Measurements from ENCODE around the gene AGBL1.

Gene AGBL1

DNA sequence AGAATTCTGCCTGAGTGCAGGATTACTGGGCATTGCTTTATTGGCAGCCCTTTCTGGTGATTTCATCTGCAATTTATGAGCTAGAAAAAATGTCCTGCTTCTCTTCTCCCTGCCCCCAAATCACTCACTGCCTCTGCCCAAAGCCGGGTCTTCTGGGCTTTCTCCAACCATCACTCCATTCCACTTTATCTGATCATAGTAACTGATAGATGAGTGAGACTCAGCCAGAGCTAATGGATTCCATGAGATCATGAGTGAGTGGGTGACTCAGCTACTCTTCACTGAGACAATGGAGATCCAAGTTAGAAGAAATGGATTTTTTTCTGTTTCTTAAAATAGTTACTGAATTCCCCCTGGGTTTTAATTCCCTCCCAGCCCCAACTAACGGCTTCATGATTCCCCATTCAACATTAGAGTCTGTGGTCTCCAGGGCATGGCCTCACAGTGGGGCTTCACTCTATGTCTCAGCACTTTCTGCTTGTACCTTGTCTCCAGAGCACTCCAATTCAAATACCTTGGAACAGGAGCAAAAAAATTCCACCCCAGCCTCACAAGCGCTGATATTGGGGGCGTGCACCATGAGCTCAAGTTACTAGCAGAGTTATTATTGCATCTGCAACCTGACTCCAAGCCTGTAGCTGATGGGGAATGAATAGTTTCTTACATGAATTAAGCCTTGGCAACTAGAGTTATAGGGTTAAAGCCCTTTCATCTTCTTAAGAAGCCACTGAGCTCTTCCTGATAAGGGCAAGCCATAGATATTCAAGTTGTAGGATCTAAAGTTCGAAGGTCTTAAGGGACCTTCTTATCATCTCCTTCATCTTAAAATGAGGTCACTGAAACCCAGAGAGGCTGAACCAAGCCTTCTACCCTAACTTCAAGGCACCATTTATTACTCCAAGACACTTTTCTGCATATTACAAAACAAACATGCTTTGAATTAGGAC lies 85.9 kb downstream of the AGBL1 start:
- DNase-seq = no peak

DNA sequence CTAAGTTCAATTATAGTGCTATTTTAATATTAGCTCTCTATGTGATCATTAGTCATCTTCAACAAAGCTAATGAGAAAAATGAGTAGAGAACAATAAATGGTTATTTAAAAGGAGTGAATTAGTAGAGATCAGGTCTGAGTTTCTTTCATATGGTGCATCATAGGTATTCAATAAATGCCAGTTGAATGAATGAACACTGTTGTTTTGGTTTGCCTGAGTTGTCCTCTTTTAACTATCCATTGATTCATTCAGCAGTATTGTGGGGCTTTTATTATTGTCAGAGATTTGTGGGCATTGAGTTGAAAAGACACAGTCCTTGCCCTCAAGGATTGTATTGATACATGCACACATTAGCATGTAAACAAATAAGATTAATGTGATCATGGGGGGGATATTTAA lies 88.2 kb downstream of the AGBL1 start:
- DNase-seq = no peak

DNA sequence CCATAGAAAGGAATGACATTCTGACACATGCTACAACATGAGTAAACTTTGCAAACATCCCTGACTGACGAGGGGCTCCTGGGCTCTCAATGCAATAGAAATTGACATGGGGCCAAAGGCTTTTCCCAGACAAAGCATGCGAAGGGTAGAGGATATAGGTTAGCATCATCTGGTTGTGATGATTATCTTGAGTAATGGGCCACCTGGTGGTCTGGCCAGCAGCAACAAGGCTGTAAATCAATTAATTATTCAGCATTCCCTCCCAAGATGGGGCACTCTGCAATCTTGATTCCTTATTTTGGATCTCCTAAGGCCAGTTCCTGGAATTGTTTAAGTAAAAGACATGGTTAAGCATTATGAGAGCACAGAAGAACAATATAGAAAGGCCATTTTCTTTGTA lies 99.2 kb downstream of the AGBL1 start:
- no peak for DNase-seq

DNA sequence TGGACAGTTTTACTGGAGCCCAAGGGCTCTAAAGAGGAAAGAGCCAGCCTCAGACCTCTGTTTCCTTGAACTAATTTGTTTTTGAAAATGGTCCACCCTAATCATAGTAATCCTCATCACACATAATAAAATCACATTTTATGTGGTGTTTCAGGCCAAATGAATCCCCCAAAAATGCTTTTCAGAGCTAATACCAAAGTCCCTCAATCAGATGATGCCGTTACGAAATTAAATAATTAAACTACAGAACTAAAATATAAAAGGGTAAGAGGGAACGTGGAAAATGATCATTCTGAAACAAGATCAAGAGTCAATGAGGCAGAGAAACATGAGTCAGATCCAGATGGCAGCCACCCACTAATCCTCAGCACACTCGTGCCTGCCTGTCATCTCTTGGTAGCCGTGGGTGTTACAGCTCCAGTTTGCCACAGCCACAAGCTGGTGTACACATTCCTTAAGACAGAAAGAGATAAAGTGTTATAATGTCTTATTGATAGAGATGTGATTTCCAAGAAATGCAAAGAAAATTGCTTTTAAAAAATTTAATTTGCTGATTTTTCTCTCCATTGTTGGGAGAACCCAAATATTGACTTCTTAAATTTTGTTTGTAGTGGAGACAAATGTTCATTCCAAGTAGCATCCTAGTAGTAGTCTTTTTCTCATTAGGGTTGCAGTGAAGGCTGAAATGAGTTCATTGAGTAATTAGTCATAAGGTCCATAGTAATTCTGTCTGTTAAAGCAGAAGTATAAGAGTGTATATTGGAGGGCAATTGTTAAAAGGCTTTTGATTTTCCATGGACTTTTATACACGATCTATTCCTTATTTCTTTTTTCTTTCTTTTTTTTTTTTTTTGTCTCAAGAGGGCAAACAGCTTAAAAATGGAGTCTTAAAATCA lies 104.2 kb downstream of the AGBL1 start:
- peak; percentile 39 to 54 for DNase-seq

DNA sequence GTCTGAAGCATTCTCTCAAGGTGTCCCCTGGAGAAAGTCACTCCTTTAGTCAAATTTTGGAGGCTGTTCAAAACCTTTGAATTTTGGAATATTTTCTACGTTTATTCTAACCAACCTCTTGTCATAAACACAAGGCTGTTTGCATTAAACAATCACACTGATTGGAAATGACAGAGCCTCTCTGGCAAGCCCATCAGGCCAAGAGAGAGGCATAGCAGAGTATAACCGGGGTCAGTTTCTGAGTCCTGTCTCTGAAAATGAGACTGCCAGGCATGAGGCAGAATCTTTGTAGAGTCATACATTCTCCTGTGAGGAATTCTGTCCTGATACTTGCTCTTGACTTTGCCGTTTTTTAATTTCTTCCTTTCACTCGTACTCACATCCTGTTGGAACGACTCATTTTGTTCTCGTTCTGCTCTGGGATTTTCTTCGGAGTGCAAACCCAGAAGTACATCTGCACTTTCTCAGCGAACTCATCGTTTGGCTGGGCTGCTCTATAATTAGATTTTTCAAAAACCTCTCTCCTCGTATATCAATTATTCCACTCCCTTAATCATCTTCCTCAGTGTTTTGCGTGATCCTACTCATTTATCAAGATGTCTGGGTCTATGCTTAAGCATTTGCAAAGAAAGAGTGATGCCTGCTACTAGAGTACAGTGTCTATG lies 114.2 kb downstream of the AGBL1 start:
- no peak for DNase-seq

DNA sequence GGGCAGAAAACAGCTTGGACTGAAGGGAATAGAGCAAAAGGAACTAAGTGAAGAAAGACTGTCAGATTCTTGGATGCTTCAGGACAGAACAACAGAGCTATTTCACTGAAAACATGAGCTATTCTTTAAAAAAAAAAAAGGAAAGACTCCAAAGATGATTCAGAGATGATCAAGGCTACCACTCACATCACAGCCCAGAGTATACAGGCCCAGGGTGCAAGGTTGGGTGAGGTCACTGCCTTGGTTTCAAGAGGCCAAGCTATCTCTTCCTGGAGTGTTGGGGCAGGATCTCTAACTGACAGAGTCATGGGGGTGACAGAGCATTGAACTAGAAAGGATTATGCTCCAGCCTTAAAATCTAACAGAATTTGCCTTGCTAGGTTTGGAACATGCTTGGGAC lies 118.1 kb downstream of the AGBL1 start:
- no peak for DNase-seq

DNA sequence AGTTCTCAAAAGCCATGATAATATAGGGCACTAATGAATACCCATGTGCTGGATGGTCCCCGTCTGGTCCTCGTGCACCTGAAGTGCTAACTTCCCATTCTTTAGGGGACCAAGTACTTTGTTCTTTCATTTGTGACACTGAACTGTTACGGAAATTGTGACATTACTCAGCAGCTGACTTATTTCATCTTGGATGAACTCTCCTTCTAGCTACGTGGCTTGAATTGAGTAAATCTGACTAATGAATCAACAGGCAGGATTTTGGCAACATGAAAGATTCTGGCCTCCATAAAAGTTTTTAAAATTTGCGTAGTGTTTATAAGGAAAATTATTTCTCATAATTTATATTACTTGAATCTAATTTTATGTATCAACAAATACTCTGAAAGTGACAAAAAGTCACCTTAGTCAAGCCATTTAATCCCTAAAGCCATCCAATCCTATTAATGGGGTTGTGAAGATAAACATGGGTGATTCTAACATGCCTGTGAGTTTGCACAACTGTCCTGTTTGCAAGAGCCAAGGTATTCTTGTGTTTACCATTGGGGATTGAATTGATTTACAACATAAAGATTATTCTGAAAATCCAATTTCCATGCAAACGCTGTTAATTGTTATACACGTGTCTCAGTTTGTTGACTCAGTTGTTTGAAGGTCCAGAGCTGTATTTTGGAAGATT lies 119.9 kb downstream of the AGBL1 start:
- DNase-seq = no peak

DNA sequence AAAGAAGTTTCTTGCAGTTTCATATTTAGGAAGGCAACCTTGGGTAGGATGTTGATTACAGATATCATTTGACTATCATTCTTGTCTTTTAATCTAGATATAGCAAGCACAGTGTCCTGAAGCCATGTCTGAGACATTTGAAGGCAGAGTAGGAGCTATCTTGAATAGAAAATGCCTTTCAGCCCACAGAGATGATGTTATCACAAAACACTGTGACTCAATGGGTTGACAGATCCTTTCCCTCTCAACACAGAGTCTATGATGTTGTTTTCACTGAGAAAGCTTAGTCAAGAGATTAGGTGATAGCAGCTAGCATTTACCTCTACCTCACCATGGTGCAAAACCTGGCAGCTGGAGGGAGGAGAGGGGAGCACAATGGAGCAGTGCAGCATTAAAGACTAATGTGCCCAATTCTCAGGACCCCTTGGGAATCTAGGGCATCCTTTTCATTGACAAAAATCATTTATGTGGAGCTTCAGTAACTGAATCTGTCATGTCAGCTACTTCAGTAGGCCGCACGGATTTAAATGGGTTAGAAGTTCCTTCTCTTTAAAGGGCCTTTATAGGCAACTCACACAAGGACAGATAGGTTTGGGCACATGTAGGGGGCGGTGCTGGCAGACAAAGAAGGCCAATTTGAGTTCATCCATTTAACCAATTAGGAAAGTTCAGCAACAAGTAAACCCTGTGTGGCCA lies 121.8 kb downstream of the AGBL1 start:
- DNase-seq = no peak

DNA sequence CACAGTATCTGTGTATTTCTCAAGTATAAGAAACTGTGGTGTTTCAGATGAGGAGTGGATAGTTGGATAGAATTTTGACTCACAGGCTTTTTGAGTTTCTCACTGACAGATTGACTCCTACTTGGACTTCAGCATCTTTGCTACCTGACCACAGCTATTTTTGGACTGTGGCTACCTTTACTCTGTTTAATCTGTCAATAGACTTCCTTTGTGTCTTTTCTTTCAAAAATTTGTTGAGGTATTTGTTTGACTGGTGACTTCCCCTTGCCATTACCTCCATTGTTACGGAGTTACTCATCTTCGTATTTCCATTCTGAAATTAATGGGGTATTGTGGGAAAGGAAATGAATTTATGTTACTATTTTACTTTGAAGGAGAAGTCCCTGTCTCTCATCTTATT lies 123.8 kb downstream of the AGBL1 start:
- no peak for DNase-seq

DNA sequence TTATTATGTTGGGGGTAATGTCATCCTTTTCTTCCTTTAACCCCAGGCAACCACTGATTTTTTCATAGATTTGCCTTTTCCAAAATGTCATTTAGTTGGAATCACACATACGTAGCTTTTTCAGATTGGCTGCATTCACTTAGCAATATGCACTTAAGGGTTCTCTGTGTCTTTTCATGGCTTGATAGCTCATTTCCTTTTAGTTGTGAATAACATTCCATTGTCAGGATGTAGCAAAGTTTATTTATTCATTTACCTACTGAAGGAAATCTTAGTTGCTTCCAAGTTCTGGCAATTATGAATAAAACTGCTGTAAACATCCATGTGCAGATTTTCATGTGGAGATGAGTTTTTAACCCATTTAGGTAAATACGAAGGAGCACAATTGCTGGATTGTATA lies 125.4 kb downstream of the AGBL1 start:
- no peak for DNase-seq

DNA sequence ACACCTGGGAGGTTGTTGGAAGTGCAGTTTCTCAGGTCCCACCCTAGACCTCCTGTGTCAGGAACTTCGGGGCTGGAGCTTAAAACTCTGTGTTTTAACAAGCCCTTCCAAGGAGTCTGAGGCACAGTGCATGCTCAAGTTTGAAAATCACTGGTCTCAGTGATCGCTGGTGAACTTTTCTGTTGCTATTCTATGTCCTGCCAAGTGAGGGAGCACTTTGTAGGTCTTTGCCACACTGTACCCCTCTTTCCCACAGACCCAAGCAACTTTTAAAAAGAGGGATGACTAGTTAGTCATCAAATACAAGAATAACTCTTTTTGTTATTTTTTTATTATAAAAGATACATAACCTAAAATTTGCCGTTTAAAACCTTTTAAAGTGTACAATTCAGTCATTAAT lies 133.7 kb downstream of the AGBL1 start:
- no peak for DNase-seq

DNA sequence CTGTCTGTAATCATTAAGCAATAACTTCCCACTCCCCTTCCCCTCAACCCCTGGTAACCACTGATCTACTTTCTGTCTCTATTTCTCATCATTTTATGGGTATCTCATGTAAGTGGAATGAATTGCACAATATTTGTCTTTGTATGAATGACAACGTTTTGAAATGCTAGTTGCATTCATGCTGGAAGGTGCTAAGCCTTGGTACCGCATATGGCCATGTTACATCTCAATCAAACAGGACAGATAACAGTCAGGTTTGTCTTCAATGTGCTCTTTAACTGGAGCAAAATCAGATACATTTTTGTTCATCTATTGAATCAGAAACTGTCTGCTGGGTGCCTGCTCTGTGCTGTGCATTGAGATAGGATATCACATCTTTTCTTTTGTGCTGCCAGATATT lies 134.2 kb downstream of the AGBL1 start:
- DNase-seq = no peak

DNA sequence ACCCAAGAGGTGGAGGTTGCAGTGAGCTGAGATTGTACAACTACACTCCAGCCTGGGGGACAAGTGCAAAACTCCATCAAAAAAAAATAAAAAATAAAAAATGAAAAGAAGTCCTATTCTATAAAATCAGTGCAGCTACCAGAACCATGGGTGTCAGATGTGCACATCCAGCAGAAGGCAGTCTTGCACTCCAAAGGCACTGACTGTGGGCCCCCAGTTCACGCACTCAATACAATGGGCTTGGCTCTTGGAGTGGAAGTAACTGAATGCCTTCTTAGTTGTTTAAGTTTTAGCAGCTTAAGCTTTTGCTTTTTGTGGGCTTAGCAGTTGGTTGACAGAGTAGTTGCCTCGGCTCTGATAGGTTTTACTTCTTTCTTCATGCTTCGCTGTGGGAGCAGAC lies 141.4 kb downstream of the AGBL1 start:
- no peak for DNase-seq

DNA sequence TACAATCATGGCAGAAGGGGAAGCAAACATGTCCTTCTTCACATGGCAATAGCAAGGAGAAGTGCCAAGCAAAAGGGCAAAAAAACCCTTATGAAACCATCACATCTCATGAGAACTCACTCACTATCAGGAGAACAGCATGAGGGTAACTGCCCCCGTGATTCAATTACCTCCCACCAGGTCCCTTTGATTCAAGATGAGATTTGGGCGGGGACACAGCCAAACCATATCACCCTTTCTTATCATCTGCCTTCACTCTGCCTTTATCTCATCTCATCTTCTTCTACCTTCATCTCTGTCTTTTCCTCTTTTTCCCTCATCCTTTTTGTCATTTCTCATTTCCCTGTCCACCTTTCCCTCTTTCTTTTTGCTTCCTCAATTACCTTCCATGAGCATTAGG lies 149.6 kb downstream of the AGBL1 start:
- DNase-seq = no peak

DNA sequence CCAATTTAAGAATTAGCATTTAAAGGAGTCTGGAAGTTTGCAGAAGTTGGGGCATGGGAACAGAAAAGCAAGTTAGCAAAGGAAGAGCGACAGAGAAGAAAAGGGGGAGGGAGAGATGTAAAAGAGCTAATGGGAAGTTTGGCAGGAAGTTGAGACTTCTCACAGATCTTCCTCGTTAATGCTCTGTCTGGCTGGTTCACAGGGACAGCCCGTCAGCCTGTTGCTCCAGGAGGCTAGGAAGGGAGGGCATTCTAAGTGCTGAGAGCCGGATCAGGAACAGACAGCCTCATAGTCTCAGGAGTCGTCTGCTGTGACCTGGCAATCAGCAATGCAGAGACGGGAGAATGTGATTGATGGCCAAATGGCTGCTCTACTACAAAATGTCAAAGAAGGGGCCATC lies 150.3 kb downstream of the AGBL1 start:
- DNase-seq = no peak

DNA sequence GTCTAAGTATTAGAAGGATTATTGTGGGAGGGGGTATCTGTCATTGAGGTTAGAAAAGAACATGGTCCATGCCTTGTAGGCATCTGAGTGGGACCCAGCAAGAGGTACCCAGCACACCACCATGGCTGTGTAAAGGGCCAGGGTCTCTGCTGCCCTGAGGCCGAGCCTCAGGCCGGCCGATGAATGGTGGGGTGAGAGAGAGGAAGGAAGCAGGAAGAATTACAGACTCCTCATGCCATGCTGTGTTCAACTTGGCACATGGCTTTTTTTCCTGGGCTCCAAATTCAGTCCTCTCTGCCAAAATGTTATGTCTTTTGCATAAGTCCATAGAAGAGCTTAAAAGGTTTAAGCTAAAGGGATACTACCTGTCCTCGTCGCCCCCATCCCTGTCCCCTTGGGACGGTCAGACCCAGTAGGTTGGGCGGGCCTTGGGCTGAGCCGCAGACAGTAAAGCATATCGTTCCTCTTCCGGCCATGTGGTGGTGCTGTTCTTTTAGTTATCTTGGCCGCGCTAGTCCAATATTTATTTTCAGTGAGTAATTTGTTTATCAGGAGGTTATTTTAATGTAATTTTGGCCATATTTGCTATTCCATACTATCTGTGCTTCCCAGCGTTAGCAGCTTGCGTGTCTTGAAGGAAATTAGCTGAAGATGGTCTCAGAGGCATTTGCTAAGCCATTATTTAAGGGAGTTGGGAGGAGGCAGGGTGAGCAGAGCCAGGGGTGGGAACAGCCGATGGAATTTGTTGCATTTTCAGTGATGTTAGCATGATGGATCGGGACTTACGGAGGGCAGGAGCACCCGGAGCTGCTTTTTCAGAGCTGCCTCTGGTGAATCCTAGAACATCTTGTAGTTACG lies 152.4 kb downstream of the AGBL1 start:
- peak; percentile 36 to 44 for DNase-seq

DNA sequence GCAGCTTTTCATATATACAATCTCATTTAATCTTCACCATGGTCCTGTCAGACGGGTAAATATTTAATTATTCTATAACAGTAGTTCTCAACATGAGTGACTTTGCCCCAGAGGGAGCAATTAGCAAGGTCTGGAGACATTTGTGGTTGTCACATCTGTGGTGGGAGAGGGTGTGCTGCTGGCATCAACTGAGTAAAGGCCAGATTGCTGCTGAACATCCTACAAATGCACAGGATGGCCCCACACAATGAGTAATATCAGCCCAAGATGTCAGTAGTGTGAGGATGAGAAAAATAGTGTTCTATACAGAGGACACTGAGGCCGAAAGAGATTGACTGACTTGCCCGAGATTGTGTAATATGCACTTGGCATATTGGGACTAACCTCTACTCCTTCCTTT lies 156.0 kb downstream of the AGBL1 start:
- DNase-seq = no peak

DNA sequence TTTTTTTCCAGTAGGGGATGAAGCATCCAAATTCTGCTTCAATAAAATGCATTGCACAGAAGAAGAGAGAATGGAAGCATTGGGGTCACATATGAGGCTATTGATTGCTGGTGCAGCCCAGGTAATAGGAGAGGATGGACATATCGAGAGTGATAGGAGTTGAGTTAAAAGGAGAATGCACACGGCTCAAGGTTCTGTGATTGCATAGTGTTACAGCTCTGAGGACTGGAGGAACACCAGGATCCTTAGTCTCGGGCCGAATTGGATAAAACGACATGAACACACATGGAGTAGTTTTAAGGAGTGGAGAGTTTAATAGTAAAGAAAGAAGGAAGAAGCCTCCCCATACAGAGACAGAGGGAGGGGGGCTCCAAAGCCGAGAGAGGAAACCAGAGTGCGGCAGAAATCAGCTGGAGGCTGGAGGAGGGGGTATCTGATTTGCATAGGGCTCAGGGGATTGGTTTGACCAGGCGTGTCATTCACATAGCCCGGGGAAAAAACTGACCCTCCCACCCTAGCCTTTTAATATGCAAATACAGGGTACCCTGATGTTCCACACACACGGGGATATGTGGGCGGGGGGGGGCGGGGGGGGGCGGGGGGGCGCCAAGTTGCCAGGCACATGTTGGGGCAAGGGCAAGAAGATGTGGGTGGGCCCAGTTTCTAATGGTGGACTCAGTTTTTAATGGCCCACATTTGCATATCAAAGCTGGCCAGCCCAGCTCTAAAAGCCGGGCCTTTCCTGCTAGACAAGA lies 156.9 kb downstream of the AGBL1 start:
- no peak for DNase-seq

DNA sequence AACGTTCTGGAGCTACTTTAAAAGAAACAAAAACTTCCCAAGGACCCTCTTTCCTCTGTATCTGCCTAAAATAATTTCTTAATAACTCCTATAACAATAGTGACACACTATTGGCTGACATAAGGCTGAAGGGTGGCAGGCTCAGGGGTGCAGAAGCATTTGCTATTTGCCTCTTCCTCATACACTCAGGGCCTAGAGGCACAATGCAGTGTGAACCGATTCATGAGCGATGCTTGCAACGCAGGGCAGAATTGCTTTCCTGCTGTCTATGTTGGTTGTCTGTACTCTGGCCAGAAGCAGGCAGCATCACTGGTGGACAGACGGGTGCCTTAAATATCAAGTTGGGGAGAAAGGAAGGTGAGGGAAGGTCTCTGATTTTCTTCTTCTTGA lies 157.4 kb downstream of the AGBL1 start:
- DNase-seq = no peak

DNA sequence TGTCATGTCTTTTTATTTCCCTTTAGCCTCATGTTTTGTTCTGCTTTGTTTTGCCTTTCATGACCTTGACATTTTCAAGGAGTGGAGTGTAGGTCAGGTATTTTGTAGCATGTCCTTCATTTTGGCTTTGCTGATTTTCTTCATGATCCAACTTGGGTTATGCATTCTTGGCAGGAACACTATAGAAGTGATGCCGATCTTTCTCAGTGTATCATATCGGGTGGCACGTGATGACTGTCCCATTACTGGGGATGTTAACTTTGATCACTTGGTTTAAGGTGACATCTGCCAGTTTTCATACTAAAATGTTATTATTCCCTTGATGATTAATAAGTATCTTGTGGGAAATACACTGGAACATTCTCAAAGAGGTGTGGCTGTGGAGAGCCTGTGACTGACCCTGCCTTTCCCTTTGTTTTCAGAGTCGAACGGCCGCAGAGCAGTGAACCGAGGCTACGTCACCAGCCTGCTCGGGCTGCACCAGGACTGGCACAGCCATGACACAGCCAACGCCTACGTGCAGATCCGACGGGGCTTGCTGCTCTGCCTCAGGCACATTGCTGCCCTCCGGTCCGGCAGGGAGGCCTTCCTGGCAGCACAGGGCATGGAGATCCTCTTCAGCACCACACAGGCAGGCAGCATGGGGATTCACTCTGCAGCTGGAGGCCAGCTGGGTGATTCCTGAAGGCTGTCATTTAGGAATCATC lies 167.7 kb downstream of the AGBL1 start:
- DNase-seq = no peak
